Measurements from ENCODE around the gene CALN1. TPM values are rescaled to one million over a fixed set of nuclear protein-coding genes. Genes with fewer than 3 reads are reported as not detected.

Gene CALN1
- total and polyA plus RNA-seq, 2 experiments from 2014 or later: 7.6 to 14.5 TPM

DNA sequence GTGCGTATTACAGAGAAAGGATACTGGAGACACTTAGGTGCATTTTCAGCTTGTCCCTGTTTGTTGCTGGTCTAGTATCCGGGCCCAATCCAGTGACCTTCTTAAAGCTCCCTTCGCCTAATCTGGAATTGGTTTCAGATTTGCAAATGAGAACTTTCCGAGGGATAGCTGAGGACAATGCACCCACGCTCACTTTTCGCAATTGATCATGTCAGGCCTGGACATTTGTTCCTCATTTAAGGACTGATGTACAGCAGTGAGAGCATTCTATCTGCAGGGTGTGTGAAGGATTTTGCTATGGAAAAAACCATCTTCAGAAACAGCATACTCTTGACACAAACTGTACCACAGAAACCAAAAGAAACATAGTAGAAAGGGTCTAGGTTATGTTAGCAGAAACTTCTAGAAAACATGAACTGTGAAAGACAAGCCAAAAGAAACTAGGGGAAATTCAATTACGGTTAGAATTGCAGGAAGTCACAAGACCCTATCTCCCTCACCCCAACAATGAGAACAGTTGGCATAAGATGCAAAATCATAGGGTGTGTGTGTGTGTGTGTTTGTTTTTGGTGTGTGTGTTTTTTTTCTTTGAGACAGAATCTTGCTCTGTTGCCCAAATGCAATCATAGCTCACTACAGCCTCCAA lies 331.1 kb downstream of the CALN1 start:
- Mint-ChIP-seq H3K4me1 (no peaks in the 10 kb centered on the region), H3K4me3 (no peak overlapping the region), H3K27ac (no peak overlapping the region), H3K36me3 (ENCODE audit: low read depth) (no peaks in the 10 kb centered on the region), H3K9me3 (no peaks in the 10 kb centered on the region), H3K27me3 (ENCODE audit: insufficient read depth, low read depth, poor library complexity) (no peaks in the 10 kb centered on the region)
- no peaks in the 10 kb centered on the region for H3K79me2 ChIP-seq (replicated peaks; ENCODE audit: insufficient read depth)
- no peak overlapping the region for H3K4me3 ChIP-seq
- H3F3A ChIP-seq (replicated peaks; ENCODE audit: low read depth): no peaks in the 10 kb centered on the region
- no peak for DNase-seq (ENCODE audit: low spot score)
- no peak overlapping the region for H2AFZ ChIP-seq
- no peak for TF ChIP-seq CREB1 (CRISPR knock-in tag; IDR thresholded peaks at IDR 0.05; ENCODE audit: low read depth)
- TF ChIP-seq, protein P1, sequence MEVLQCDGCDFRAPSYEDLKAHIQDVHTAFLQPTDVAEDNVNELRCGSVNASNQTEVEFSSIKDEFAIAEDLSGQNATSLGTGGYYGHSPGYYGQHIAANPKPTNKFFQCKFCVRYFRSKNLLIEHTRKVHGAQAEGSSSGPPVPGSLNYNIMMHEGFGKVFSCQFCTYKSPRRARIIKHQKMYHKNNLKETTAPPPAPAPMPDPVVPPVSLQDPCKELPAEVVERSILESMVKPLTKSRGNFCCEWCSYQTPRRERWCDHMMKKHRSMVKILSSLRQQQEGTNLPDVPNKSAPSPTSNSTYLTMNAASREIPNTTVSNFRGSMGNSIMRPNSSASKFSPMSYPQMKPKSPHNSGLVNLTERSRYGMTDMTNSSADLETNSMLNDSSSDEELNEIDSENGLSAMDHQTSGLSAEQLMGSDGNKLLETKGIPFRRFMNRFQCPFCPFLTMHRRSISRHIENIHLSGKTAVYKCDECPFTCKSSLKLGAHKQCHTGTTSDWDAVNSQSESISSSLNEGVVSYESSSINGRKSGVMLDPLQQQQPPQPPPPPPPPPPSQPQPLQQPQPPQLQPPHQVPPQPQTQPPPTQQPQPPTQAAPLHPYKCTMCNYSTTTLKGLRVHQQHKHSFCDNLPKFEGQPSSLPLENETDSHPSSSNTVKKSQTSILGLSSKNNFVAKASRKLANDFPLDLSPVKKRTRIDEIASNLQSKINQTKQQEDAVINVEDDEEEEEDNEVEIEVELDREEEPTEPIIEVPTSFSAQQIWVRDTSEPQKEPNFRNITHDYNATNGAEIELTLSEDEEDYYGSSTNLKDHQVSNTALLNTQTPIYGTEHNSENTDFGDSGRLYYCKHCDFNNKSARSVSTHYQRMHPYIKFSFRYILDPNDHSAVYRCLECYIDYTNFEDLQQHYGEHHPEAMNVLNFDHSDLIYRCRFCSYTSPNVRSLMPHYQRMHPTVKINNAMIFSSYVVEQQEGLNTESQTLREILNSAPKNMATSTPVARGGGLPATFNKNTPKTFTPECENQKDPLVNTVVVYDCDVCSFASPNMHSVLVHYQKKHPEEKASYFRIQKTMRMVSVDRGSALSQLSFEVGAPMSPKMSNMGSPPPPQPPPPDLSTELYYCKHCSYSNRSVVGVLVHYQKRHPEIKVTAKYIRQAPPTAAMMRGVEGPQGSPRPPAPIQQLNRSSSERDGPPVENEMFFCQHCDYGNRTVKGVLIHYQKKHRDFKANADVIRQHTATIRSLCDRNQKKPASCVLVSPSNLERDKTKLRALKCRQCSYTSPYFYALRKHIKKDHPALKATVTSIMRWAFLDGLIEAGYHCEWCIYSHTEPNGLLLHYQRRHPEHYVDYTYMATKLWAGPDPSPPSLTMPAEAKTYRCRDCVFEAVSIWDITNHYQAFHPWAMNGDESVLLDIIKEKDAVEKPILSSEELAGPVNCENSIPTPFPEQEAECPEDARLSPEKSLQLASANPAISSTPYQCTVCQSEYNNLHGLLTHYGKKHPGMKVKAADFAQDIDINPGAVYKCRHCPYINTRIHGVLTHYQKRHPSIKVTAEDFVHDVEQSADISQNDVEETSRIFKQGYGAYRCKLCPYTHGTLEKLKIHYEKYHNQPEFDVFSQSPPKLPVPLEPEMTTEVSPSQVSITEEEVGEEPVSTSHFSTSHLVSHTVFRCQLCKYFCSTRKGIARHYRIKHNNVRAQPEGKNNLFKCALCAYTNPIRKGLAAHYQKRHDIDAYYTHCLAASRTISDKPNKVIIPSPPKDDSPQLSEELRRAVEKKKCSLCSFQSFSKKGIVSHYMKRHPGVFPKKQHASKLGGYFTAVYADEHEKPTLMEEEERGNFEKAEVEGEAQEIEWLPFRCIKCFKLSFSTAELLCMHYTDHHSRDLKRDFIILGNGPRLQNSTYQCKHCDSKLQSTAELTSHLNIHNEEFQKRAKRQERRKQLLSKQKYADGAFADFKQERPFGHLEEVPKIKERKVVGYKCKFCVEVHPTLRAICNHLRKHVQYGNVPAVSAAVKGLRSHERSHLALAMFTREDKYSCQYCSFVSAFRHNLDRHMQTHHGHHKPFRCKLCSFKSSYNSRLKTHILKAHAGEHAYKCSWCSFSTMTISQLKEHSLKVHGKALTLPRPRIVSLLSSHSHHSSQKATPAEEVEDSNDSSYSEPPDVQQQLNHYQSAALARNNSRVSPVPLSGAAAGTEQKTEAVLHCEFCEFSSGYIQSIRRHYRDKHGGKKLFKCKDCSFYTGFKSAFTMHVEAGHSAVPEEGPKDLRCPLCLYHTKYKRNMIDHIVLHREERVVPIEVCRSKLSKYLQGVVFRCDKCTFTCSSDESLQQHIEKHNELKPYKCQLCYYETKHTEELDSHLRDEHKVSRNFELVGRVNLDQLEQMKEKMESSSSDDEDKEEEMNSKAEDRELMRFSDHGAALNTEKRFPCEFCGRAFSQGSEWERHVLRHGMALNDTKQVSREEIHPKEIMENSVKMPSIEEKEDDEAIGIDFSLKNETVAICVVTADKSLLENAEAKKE (CRISPR knock-in tag; IDR thresholded peaks at IDR 0.05): no peak
- no peak for TF ChIP-seq ZNF331 (CRISPR knock-in tag; IDR thresholded peaks at IDR 0.05; ENCODE audit: low read depth)
- TF ChIP-seq, protein P2, sequence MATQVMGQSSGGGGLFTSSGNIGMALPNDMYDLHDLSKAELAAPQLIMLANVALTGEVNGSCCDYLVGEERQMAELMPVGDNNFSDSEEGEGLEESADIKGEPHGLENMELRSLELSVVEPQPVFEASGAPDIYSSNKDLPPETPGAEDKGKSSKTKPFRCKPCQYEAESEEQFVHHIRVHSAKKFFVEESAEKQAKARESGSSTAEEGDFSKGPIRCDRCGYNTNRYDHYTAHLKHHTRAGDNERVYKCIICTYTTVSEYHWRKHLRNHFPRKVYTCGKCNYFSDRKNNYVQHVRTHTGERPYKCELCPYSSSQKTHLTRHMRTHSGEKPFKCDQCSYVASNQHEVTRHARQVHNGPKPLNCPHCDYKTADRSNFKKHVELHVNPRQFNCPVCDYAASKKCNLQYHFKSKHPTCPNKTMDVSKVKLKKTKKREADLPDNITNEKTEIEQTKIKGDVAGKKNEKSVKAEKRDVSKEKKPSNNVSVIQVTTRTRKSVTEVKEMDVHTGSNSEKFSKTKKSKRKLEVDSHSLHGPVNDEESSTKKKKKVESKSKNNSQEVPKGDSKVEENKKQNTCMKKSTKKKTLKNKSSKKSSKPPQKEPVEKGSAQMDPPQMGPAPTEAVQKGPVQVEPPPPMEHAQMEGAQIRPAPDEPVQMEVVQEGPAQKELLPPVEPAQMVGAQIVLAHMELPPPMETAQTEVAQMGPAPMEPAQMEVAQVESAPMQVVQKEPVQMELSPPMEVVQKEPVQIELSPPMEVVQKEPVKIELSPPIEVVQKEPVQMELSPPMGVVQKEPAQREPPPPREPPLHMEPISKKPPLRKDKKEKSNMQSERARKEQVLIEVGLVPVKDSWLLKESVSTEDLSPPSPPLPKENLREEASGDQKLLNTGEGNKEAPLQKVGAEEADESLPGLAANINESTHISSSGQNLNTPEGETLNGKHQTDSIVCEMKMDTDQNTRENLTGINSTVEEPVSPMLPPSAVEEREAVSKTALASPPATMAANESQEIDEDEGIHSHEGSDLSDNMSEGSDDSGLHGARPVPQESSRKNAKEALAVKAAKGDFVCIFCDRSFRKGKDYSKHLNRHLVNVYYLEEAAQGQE (IDR thresholded peaks at IDR 0.05; ENCODE audit: unreplicated experiment): no peak
- no peak for TF ChIP-seq EZH2phosphoT487 (IDR thresholded peaks at IDR 0.05; ENCODE audit: unreplicated experiment)
- no peak for TF ChIP-seq EZH2 (IDR thresholded peaks at IDR 0.05; ENCODE audit: low read depth, unreplicated experiment)
- TF ChIP-seq, protein P3, sequence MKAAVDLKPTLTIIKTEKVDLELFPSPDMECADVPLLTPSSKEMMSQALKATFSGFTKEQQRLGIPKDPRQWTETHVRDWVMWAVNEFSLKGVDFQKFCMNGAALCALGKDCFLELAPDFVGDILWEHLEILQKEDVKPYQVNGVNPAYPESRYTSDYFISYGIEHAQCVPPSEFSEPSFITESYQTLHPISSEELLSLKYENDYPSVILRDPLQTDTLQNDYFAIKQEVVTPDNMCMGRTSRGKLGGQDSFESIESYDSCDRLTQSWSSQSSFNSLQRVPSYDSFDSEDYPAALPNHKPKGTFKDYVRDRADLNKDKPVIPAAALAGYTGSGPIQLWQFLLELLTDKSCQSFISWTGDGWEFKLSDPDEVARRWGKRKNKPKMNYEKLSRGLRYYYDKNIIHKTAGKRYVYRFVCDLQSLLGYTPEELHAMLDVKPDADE (IDR thresholded peaks at IDR 0.05): no peak
- TF ChIP-seq POLR2AphosphoS5 (IDR thresholded peaks at IDR 0.05; ENCODE audit: low read depth): no peak
- no peak for TF ChIP-seq NANOG (IDR thresholded peaks at IDR 0.05; ENCODE audit: borderline replicate concordance)
- no peak overlapping the region for H3K27ac ChIP-seq (ENCODE audit: low read depth)
- no peak for ATAC-seq
- no peaks in the 10 kb centered on the region for H3K27me3 ChIP-seq (ENCODE audit: insufficient read depth)
- no peaks in the 10 kb centered on the region for H3K36me3 ChIP-seq (ENCODE audit: insufficient read depth)
- H3K4me2 ChIP-seq: no peak overlapping the region
- no peaks in the 10 kb centered on the region for H4K20me1 ChIP-seq (replicated peaks; ENCODE audit: insufficient read depth)
- no peaks in the 10 kb centered on the region for H3K4me1 ChIP-seq (ENCODE audit: insufficient read depth)
- no peaks in the 10 kb centered on the region for H3K9me2 ChIP-seq (ENCODE audit: insufficient read depth)

All from GM23338 (cell line).